NCI-H146 treated with DMSO at 0.1 percent for 48 hours (cell line): Measurements from ENCODE around the gene PCDHGB3.
"Not testable (repeated sequence)": the region's sequence is repeated elsewhere in the genome, so short reads cannot be mapped to it uniquely, and the experiment has no call there.

Experiments
- DNase-seq: peaks from one replicate; lab custom pipeline; 2025; ENCODE audit not compliant: unreplicated experiment; lab: John Stamatoyannopoulos, UW

Gene PCDHGB3

GRCh38 chr5:141389153-141390042 is 19.4 kb downstream of the PCDHGB3 start:
- DNase-seq: no peak

- DNase-seq: no peak
These were observed 22.6 kb downstream of the PCDHGB3 start, which contains the start of gene PCDHGA8 for GRCh38 chr5:141392429-141393198. PCDHGA8 (plus strand) TSS chr5:141392633; CDS start chr5:141392814, 181 bp downstream.

- no peak for DNase-seq
These were observed 23.2 kb downstream of the PCDHGB3 start for GRCh38 chr5:141393267-141393666.

GRCh38 chr5:141394401-141395187 is 24.6 kb downstream of the PCDHGB3 start:
- DNase-seq: not testable (repeated sequence)

GRCh38 chr5:141397756-141398551 is 27.9 kb downstream of the PCDHGB3 start, which contains the start of gene PCDHGB5:
PCDHGB5 (plus strand) TSS chr5:141397947; CDS start chr5:141398128, 181 bp downstream.
- not testable (repeated sequence) for DNase-seq

GRCh38 chr5:141398608-141399007 is 28.6 kb downstream of the PCDHGB3 start:
- DNase-seq: no peak

GRCh38 chr5:141399555-141400258 is 29.7 kb downstream of the PCDHGB3 start:
- no peak for DNase-seq

GRCh38 chr5:141402553-141403243 is 32.7 kb downstream of the PCDHGB3 start, which contains the start of gene PCDHGA9:
PCDHGA9 (plus strand) TSS chr5:141402778; CDS start chr5:141402953, 175 bp downstream.
- DNase-seq: no peak

- DNase-seq: no peak
These were observed 33.3 kb downstream of the PCDHGB3 start for GRCh38 chr5:141403387-141403786.

- not testable (repeated sequence) for DNase-seq
These were observed 37.9 kb downstream of the PCDHGB3 start, which contains the start of gene PCDHGB6 for GRCh38 chr5:141407790-141408505. PCDHGB6 (plus strand) TSS chr5:141408021; CDS start chr5:141408203, 182 bp downstream.

- DNase-seq: no peak
These were observed 39.7 kb downstream of the PCDHGB3 start for GRCh38 chr5:141409598-141410306.

GRCh38 chr5:141411575-141411974 is 41.5 kb downstream of the PCDHGB3 start:
- DNase-seq: no peak

GRCh38 chr5:141412854-141413539 is 43.0 kb downstream of the PCDHGB3 start, which contains the start of gene PCDHGA10:
PCDHGA10 (plus strand) TSS chr5:141412987; CDS start chr5:141413176, 189 bp downstream.
- DNase-seq: no peak

- no peak for DNase-seq
These were observed 43.6 kb downstream of the PCDHGB3 start for GRCh38 chr5:141413540-141414069.

GRCh38 chr5:141414548-141415274 is 44.7 kb downstream of the PCDHGB3 start:
- not testable (repeated sequence) for DNase-seq

GRCh38 chr5:141415275-141415618 is 45.2 kb downstream of the PCDHGB3 start:
- not testable (repeated sequence) for DNase-seq
